Inferior parietal cortex (tissue), 1 donor: ENCODE data around the gene AKT2.

Experiments
- DNase-seq: peaks from one replicate; pipeline ENCODE4 v3.0.0-alpha.2; 2016; ENCODE audit errors: extremely low spot score

AKT2 gene

GRCh38 chr19:40300668-40301067 lies 15.5 kb upstream of the AKT2 start:
- DNase-seq = no peak

GRCh38 chr19:40298026-40298425 lies 12.9 kb upstream of the AKT2 start:
- DNase-seq = no peak

GRCh38 chr19:40294560-40294959 lies 9.4 kb upstream of the AKT2 start:
- no peak for DNase-seq

- no peak for DNase-seq
These were observed 1.9 kb upstream of the AKT2 start for GRCh38 chr19:40286971-40287421.

- no peak for DNase-seq
These were observed 1.3 kb upstream of the AKT2 start for GRCh38 chr19:40286235-40286970.

GRCh38 chr19:40285353-40286234 lies 449 bp upstream of the AKT2 start:
- DNase-seq = peak; percentile 100

- no peak for DNase-seq
These were observed 969 bp downstream of the AKT2 start for GRCh38 chr19:40284251-40284500.

GRCh38 chr19:40283414-40284250 lies 1.5 kb downstream of the AKT2 start:
- DNase-seq = no peak

- no peak for DNase-seq
These were observed 2.2 kb downstream of the AKT2 start for GRCh38 chr19:40282920-40283319.

GRCh38 chr19:40282209-40282580 lies 3.0 kb downstream of the AKT2 start:
- no peak for DNase-seq

GRCh38 chr19:40281381-40282208 lies 3.5 kb downstream of the AKT2 start:
- no peak for DNase-seq

GRCh38 chr19:40280608-40281221 lies 4.4 kb downstream of the AKT2 start:
- no peak for DNase-seq

- DNase-seq = no peak
These were observed 5.2 kb downstream of the AKT2 start for GRCh38 chr19:40279761-40280607.

GRCh38 chr19:40279120-40279551 lies 6.0 kb downstream of the AKT2 start:
- no peak for DNase-seq

GRCh38 chr19:40278361-40279035 lies 6.6 kb downstream of the AKT2 start:
- DNase-seq = no peak

GRCh38 chr19:40277356-40278059 lies 7.6 kb downstream of the AKT2 start:
- no peak for DNase-seq

- no peak for DNase-seq
These were observed 10.3 kb downstream of the AKT2 start for GRCh38 chr19:40274585-40275544.
